Peyer's patch (tissue), 4 donors: Measurements from ENCODE around the gene SPATA18.

Source experiments
- CTCF ChIP-seq, 6 experiments: fragments of 450-650 bp in 4 of 6; fragments of 200-600 bp in 2 of 6; sonication (generic) in 1 of 6; IDR thresholded peaks; one replicate each; pipeline ENCODE4 v1.5.1; 2017 to 2019; ENCODE audit warnings: antibody characterized with exemption in 6 of 6, mild to moderate bottlenecking in 3 of 6, moderate library complexity in 1 of 6
- POLR2A ChIP-seq, 2 donors: fragments of 450-650 bp; IDR thresholded peaks; one replicate each; pipeline ENCODE4 v1.5.1; 2017; ENCODE audit warnings: antibody characterized with exemption in 2 of 2, mild to moderate bottlenecking in 2 of 2, moderate library complexity in 2 of 2

GRCh38 chr4:52094376-52095145, 43.5 kb downstream of the SPATA18 start:
- TF ChIP-seq CTCF (IDR thresholded peaks at IDR 0.05), result no peak
- TF ChIP-seq POLR2A (IDR thresholded peaks at IDR 0.05), result no peak
